PFSK-1 (cell line): ENCODE measurements around the gene KIF5C.

Experiments
- FOXP2 ChIP-seq: optimal IDR thresholded peaks from 2 replicates; pipeline ENCODE3; 2011; ENCODE audit warnings: borderline replicate concordance, control low read depth, inconsistent platforms; ENCODE audit not compliant: insufficient read depth; ENCODE audit errors: extremely low read length, extremely low read depth
- POLR2AphosphoS5 ChIP-seq: IDR thresholded peaks from 2 replicates; pipeline ENCODE4 v1.6.1; 2012; ENCODE audit warnings: low read depth, mild to moderate bottlenecking, control low read depth, low read length, moderate library complexity
- REST ChIP-seq, 2 experiments: IDR thresholded peaks; 2 replicates each; pipeline versions ENCODE4 v1.6.1 to v1.8.0; 2011 to 2012; ENCODE audit warnings: low read depth in 2 of 2, low read length in 2 of 2, control low read depth in 1 of 2, inconsistent platforms in 1 of 2, mild to moderate bottlenecking in 1 of 2, moderate library complexity in 1 of 2; ENCODE audit not compliant: insufficient read depth in 1 of 2
- SIN3A ChIP-seq: IDR thresholded peaks from 2 replicates; pipeline ENCODE4 v1.6.1; 2012; ENCODE audit warnings: mild to moderate bottlenecking, low read length, moderate library complexity, borderline replicate concordance; ENCODE audit not compliant: insufficient read depth
- TAF1 ChIP-seq: IDR thresholded peaks from 2 replicates; pipeline ENCODE4 v1.6.1; 2012; ENCODE audit warnings: low read length, control low read depth, borderline replicate concordance; ENCODE audit not compliant: insufficient read depth

The KIF5C gene

GRCh38 chr2:148907085-148907785 is 32.2 kb downstream of the KIF5C start:
- TF ChIP-seq POLR2AphosphoS5 (no peak), REST (IDR thresholded peaks at IDR 0.05; ENCODE audit: insufficient read depth in 1 of 2, low read depth in 2 of 2, low read length in 2 of 2) (no peak), FOXP2 (no peak), TAF1 (no peak), SIN3A (no peak)

GRCh38 chr2:148909114-148909513 is 34.1 kb downstream of the KIF5C start:
- no peak for TF ChIP-seq SIN3A
- TF ChIP-seq REST (IDR thresholded peaks at IDR 0.05; ENCODE audit: insufficient read depth in 1 of 2, low read depth in 2 of 2, low read length in 2 of 2), result no peak
- no peak for TF ChIP-seq TAF1
- TF ChIP-seq FOXP2, result no peak
- no peak for TF ChIP-seq POLR2AphosphoS5

GRCh38 chr2:148913061-148913460 is 38.0 kb downstream of the KIF5C start:
- TF ChIP-seq REST (IDR thresholded peaks at IDR 0.05; ENCODE audit: insufficient read depth in 1 of 2, low read depth in 2 of 2, low read length in 2 of 2), result no peak
- no peak for TF ChIP-seq SIN3A
- TF ChIP-seq POLR2AphosphoS5, result no peak

- TF ChIP-seq SIN3A, result no peak
- TF ChIP-seq TAF1, result no peak
- TF ChIP-seq POLR2AphosphoS5, result no peak
- no peak for TF ChIP-seq FOXP2
- TF ChIP-seq REST (IDR thresholded peaks at IDR 0.05; ENCODE audit: insufficient read depth in 1 of 2, low read depth in 2 of 2, low read length in 2 of 2), result no peak
Measured at GRCh38 chr2:148913492-148913891, 38.5 kb downstream of the KIF5C start.

- TF ChIP-seq TAF1, result no peak
- TF ChIP-seq FOXP2, result no peak
- TF ChIP-seq POLR2AphosphoS5, result no peak
- TF ChIP-seq REST (IDR thresholded peaks at IDR 0.05; ENCODE audit: insufficient read depth in 1 of 2, low read depth in 2 of 2, low read length in 2 of 2), result no peak
- TF ChIP-seq SIN3A, result no peak
Measured at GRCh38 chr2:148914463-148914862, 39.4 kb downstream of the KIF5C start.
